LoVo (cell line): ENCODE results near the gene KIFC3.
"Not testable (repeated sequence)": the region's sequence is repeated elsewhere in the genome, so short reads cannot be mapped to it uniquely, and the experiment has no call there.

ENCODE experiments used
- DNase-seq: peaks from one replicate; pipeline ENCODE4 v3.0.0-alpha.2; 2016; ENCODE audit warnings: low spot score

Gene KIFC3

GRCh38 chr16:57753448-57754353 is 48.6 kb downstream of the KIFC3 start:
- DNase-seq = no peak

DNA sequence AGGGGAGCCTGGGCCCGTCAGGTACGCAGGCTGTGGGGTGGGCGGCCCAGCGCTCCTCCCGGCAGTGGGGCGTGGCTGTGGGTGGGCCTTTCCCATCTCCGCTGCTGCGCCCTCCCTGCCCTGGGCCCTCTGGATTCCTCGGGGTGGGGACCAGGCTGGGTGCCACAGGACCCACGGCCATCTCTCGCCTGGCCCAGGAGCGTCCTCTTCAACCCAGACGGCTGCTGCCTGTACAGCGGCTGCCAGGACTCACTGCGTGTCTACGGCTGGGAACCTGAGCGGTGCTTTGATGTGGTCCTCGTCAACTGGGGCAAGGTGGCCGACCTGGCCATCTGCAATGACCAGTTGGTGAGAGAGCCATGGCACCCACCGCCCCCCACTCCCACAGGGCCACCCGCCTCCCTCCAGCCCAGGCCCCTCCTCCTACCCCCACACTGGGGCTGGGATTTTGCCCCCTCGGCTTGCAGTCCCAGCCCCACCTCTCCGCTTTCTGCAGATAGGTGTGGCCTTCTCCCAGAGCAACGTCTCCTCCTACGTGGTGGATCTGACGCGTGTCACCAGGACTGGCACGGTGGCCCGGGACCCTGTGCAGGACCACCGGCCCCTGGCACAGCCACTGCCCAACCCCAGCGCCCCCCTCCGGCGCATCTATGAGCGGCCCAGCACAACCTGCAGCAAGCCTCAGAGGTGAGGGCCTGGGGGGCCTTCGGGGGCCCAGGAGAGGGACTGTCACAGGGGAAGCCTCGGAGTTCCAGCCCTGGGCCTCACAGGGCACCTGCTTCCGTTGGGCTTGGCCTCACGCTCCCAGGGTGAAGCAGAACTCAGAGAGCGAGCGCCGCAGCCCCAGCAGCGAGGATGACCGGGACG is 49.5 kb downstream of the KIFC3 start:
- no peak for DNase-seq

GRCh38 chr16:57752203-57752580 is 50.1 kb downstream of the KIFC3 start:
- DNase-seq = no peak

DNA sequence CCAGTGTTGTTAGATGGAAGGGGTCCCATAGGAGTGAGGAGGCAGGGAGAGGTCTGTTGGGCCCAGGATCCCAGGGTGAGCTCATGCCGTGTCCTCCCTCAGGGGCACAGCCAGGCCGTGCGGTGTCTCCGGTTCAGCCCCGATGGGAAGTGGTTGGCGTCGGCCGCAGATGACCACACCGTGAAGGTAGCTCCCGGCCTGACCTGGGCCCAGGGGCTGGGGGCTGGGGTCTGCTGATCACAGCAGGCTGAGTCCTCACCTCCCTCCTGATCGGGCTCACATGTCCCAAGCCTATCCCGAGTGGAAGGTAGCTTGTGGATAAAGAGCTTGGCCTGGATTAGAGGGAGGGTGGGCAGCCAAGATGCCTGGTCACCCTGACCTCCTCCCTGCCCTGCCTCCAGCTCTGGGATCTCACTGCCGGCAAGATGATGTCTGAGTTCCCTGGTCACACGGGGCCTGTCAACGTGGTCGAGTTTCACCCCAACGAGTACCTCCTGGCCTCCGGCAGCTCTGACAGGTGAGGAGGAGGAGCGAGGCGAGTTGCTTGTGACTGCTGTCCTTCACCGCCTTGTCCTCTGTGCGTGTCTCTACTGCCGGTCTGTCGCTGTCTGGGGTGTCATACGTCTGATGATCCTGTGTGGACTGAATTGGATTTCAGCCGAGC is 50.6 kb downstream of the KIFC3 start:
- DNase-seq = no peak

DNA sequence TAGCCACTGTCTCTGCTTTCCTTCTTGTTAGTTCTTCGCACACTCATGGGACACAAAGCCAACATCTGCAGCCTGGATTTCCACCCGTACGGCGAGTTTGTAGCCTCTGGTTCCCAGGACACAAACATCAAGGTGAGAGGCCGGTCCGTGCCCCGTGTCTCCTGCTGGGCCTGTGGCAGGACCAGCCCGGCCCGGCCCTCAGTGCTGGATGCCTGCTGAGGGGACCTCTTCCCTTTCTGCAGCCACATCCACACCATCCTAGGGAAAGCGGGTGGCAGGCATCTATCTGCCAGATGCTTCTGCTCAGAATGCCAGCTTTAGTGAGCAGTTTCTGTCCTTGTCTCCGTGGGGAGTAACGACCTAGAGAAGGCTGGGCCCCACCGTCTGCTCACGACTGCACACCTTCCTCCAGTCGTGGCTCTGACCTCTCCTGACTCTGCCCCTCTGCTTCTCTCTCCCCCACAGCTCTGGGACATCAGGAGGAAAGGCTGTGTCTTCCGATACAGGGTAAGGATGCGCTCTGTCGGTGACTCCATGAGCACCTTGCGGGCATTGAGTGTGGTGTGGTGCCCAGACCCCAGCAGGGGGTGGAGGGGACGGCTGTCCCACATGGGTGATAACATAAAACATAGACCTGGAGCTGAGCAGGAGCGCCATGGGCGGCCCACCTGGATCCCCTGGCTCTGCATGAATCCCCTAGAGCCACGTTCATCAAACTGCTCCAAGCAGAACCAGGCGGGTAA is 51.3 kb downstream of the KIFC3 start:
- DNase-seq = no peak

DNA sequence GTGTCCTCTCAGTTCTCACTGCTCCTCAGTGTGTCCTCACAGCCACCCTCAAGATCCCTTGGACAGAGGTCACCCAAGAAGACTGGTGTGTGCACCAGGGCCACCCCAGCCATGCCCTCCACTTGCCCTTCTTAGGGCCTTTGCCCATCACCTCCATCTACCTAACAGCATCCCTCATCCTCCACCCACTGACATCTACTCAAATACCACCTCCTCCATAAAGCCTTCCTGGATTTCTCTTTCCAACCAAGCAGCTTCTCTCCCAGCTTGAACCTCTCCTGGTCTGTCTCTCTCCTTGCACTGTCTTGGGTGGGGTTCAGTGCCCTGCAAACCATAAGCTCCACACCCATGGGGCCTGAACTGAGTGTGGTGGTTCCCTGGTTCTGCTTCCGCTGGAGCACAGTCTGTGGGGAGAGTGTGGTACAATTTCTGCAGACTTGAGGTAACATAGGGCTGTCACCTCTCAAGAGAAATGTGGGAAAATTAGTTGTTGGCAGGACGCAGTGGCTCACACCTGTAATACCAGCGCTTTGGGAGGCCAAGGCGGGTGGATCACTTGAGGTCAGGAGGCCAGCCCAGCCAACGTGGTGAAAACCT is 52.3 kb downstream of the KIFC3 start:
- no peak for DNase-seq

DNA sequence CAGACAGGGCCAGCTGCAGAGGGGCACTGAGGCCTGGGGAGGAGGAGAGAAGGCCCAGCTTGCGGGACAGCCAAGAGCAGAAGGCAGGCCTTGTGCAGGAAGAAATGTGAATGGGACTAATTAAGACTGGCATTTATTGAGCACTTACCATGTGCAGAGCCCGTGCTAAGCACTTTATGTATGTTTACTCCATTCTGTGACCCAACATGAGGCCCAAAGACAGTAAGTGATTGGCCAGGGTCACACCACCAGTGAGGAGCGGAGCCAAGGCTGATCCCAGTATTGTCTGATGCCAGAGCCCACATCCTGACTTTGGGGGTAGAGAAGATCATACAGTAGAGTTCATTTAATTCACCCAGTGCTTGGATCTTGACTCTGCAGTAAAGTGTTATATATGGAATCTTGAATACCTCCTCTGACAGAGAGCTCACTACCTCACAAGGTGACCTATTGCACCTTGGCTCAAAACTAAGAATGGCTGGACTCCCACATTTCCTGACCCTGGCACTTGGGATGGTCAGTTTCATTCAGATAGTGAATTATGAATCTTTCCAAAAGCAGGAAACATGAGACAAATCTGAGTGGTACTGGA is 53.1 kb downstream of the KIFC3 start:
- DNase-seq = no peak

- DNase-seq = no peak
Observed at GRCh38 chr16:57748596-57748995, 53.7 kb downstream of the KIFC3 start.

- no peak for DNase-seq
Observed at GRCh38 chr16:57747996-57748395, 54.3 kb downstream of the KIFC3 start.

DNA sequence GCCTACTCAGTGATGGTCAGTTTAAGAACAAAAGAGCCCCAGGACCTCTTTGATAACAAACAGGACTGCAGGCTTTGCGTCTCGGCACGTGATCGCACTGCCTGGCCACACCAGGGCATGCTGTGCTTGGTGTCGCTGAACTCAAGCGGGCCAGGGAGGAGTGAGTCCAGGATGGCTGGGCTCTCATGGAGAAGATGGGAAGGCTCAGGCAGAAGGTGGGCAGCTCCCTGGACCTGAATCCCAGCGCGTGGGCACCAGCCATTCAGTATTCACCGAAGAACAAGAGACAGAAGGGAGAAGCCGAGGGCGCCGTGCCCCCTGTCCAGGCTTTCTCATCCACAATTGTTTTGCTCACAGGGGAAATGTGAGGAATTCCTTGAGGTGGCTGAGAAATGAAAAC is 54.8 kb downstream of the KIFC3 start:
- DNase-seq = no peak

- DNase-seq = no peak
Observed at GRCh38 chr16:57747091-57747490, 55.2 kb downstream of the KIFC3 start.

GRCh38 chr16:57746316-57746715 is 56.0 kb downstream of the KIFC3 start:
- DNase-seq = not testable (repeated sequence)

GRCh38 chr16:57745768-57746167 is 56.5 kb downstream of the KIFC3 start:
- no peak for DNase-seq

GRCh38 chr16:57744642-57744903 is 57.7 kb downstream of the KIFC3 start:
- no peak for DNase-seq

GRCh38 chr16:57743886-57744641 is 58.2 kb downstream of the KIFC3 start:
- DNase-seq = no peak

DNA sequence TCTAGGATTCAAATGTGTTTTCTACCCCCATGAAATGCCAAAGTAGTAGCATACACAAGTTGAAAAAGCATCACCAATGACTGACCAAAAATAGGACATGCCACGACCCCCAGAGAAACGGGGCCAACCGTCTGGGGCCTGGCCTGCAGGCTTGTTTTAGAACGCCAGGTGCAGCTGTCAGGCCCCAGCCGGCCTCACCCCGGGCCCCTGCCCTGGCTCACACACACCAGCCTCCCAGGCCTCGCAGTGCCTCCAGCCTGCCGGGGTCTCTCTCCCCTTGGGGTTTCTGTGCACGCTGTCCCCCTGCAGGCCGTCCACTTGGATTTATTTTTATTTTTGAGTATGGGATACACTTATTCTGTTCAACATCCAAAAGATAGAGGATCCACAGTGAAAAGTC is 58.8 kb downstream of the KIFC3 start:
- DNase-seq = no peak

DNA sequence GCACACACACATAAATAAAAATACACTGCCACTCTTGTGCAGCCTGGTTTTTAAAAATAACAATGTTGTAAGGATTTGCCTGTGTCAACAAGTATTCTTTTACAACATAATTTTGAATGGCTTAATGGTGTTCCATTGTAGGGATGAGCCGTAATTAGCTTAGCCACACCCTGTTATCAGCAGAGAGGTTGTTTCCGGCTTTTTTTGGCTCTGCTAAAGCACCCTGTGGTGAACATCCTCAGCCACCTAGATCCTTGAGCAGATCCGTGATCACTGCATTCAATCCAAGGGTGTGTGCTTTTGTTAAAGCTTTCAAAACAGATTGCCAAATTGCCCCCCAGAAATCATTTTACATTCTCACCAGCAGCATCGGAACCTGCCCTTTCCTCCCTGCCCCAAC is 59.7 kb downstream of the KIFC3 start:
- DNase-seq = no peak

GRCh38 chr16:57741660-57742191 is 60.6 kb downstream of the KIFC3 start:
- no peak for DNase-seq

DNA sequence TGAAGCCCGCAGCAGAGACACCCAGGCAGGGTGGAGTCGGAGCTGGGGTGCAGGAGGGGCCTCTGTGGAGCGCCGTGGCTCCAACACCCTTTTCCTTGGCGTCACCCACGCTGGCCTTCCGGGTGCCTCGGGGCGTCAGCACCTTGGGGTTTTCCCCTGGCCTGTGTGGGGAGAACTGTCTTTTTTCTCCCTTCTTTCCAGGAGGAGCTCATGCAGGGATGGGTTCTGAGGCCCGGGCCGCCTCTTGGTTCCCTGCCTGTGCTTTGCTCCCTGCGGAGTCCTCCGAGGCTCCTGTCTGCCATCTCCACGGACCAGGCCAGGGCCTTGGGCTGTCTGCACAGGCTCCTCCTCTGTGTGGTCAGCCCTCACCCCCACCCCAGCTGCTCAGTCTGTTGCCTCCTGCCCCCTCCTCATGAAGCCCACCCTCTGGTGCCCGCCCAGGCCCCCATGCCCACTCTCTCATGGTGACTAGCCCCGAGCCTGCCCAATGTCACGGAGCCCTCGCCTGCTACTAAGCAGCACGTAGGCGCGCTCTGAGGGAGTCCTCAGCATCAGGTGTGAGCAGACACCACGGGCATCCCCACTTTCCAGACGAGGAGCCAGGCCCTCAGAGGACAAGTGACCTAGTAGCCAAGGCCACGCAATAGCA is 61.7 kb downstream of the KIFC3 start:
- DNase-seq = no peak
